SJCRH30 (cell line): ENCODE results near the gene TENT4B. TPM values are rescaled to one million over a fixed set of nuclear protein-coding genes. Genes with fewer than 3 reads are reported as not detected.

Source experiments
- DNase-seq, 2 experiments: peaks; one replicate each; pipeline ENCODE4 v3.0.0-alpha.2; 2015 to 2020
- H3K27ac ChIP-seq: fragments of 250-450 bp; sonication (Bioruptor Pico); 2 replicates; pipeline ENCODE4 v1.5.1; 2020; ENCODE audit warnings: mild to moderate bottlenecking, moderate library complexity
- H3K27me3 ChIP-seq: fragments of 250-450 bp; sonication (Bioruptor Pico); 2 replicates; pipeline ENCODE4 v1.5.1; 2020; ENCODE audit warnings: mild to moderate bottlenecking, moderate library complexity
- H3K36me3 ChIP-seq: fragments of 250-450 bp; sonication (Bioruptor Pico); 2 replicates; pipeline ENCODE4 v1.5.1; 2020; ENCODE audit warnings: mild to moderate bottlenecking, moderate library complexity
- H3K4me1 ChIP-seq: fragments of 250-450 bp; sonication (Bioruptor Pico); 2 replicates; pipeline ENCODE4 v1.5.1; 2020; ENCODE audit warnings: mild to moderate bottlenecking, moderate library complexity
- H3K4me3 ChIP-seq: fragments of 250-450 bp; sonication (Bioruptor Pico); 2 replicates; pipeline ENCODE4 v1.5.1; 2020; ENCODE audit warnings: mild to moderate bottlenecking, moderate library complexity
- H3K9me3 ChIP-seq: fragments of 250-450 bp; sonication (Bioruptor Pico); replicated peaks from 2 replicates; pipeline ENCODE4 v1.5.1; 2020; ENCODE audit warnings: mild to moderate bottlenecking, moderate library complexity
- total RNA-seq: library from RNA; depleted of rRNA; stranded (reverse); fragments of >200 nt; shearing (Covaris generic); gene quantifications from 2 replicates; pipeline ENCODE4 v1.2.3, GENCODE V29; 2014

TENT4B gene
- total RNA-seq, 1 experiment from 2014 or later, result 12.4 TPM

GRCh38 chr16:50146479-50147435, 6.3 kb upstream of the TENT4B start:
- Histone ChIP-seq H3K9me3 (no peaks in the 10 kb centered on the region), H3K4me1 (peaks cover 8% of the 10 kb centered on the region), H3K27me3 (no peaks in the 10 kb centered on the region), H3K27ac (no peak overlapping the region), H3K4me3 (no peak overlapping the region), H3K36me3 (no peaks in the 10 kb centered on the region)
- no peak for DNase-seq

GRCh38 chr16:50151322-50151721, 1.8 kb upstream of the TENT4B start:
- H3K4me1 ChIP-seq, result peaks cover 22% of the 10 kb centered on the region
- DNase-seq, result no peak
- H3K4me3 ChIP-seq, result no peak overlapping the region
- H3K27me3 ChIP-seq, result no peaks in the 10 kb centered on the region
- H3K36me3 ChIP-seq, result no peaks in the 10 kb centered on the region
- no peaks in the 10 kb centered on the region for H3K9me3 ChIP-seq
- H3K27ac ChIP-seq, result no peak overlapping the region

GRCh38 chr16:50151756-50152155, 1.4 kb upstream of the TENT4B start:
- H3K4me1 ChIP-seq, result peaks cover 21% of the 10 kb centered on the region
- no peaks in the 10 kb centered on the region for H3K9me3 ChIP-seq
- H3K36me3 ChIP-seq, result no peaks in the 10 kb centered on the region
- DNase-seq, result no peak
- H3K27ac ChIP-seq, result no peak overlapping the region
- H3K27me3 ChIP-seq, result no peaks in the 10 kb centered on the region
- peak overlapping the region; percentile 98 for H3K4me3 ChIP-seq

GRCh38 chr16:50152351-50152806, 727 bp upstream of the TENT4B start:
- Histone ChIP-seq H3K27me3 (no peaks in the 10 kb centered on the region), H3K4me3 (peak overlapping the region; percentile 98), H3K9me3 (no peaks in the 10 kb centered on the region), H3K36me3 (no peaks in the 10 kb centered on the region), H3K27ac (peak overlapping the region; percentile 91), H3K4me1 (peaks cover 15% of the 10 kb centered on the region)
- DNase-seq, result no peak

GRCh38 chr16:50153596-50154419, 702 bp downstream of the TENT4B start:
- peaks cover 23% of the 10 kb centered on the region for H3K4me1 ChIP-seq
- no peaks in the 10 kb centered on the region for H3K36me3 ChIP-seq
- DNase-seq, result peak; percentile 20 to 41
- no peak overlapping the region for H3K27ac ChIP-seq
- H3K27me3 ChIP-seq, result no peaks in the 10 kb centered on the region
- H3K9me3 ChIP-seq, result no peaks in the 10 kb centered on the region
- H3K4me3 ChIP-seq, result peak overlapping the region; percentile 98

GRCh38 chr16:50154420-50154950, 1.4 kb downstream of the TENT4B start:
- Histone ChIP-seq H3K27me3 (no peaks in the 10 kb centered on the region), H3K9me3 (no peaks in the 10 kb centered on the region), H3K4me1 (peaks cover 23% of the 10 kb centered on the region), H3K36me3 (no peaks in the 10 kb centered on the region), H3K4me3 (peak overlapping the region; percentile 98), H3K27ac (no peak overlapping the region)
- DNase-seq, result no peak

GRCh38 chr16:50155925-50156324, 2.8 kb downstream of the TENT4B start:
- DNase-seq, result no peak
- no peak overlapping the region for H3K4me3 ChIP-seq
- H3K27me3 ChIP-seq, result no peaks in the 10 kb centered on the region
- H3K36me3 ChIP-seq, result no peaks in the 10 kb centered on the region
- H3K4me1 ChIP-seq, result peaks cover 23% of the 10 kb centered on the region
- H3K9me3 ChIP-seq, result no peaks in the 10 kb centered on the region
- no peak overlapping the region for H3K27ac ChIP-seq

GRCh38 chr16:50156590-50156989, 3.5 kb downstream of the TENT4B start:
- Histone ChIP-seq H3K36me3 (no peaks in the 10 kb centered on the region), H3K9me3 (no peaks in the 10 kb centered on the region), H3K4me3 (no peak overlapping the region), H3K27ac (no peak overlapping the region), H3K27me3 (no peaks in the 10 kb centered on the region), H3K4me1 (peaks cover 23% of the 10 kb centered on the region)
- no peak for DNase-seq

- Histone ChIP-seq H3K27me3 (no peaks in the 10 kb centered on the region), H3K9me3 (no peaks in the 10 kb centered on the region; the same call in 1 of the 2 replicates), H3K4me3 (no peak overlapping the region), H3K27ac (no peak overlapping the region), H3K36me3 (no peaks in the 10 kb centered on the region), H3K4me1 (peaks cover 14% of the 10 kb centered on the region)
- DNase-seq, result no peak
These were observed 7.5 kb downstream of the TENT4B start for GRCh38 chr16:50160495-50161164.

GRCh38 chr16:50161950-50162349, 8.8 kb downstream of the TENT4B start:
- Histone ChIP-seq H3K27me3 (no peaks in the 10 kb centered on the region), H3K4me1 (peaks cover 9% of the 10 kb centered on the region), H3K36me3 (no peaks in the 10 kb centered on the region), H3K9me3 (no peaks in the 10 kb centered on the region; the same call in 1 of the 2 replicates), H3K27ac (no peak overlapping the region), H3K4me3 (no peak overlapping the region)
- no peak for DNase-seq

GRCh38 chr16:50165473-50165872, 12.4 kb downstream of the TENT4B start:
- Histone ChIP-seq H3K27me3 (no peaks in the 10 kb centered on the region), H3K36me3 (no peaks in the 10 kb centered on the region), H3K4me1 (0 out of 2 replicates have a peak, but pooled peaks cover 3% of the 10 kb centered on the region), H3K9me3 (no peaks in the 10 kb centered on the region; the same call in 1 of the 2 replicates), H3K4me3 (no peak overlapping the region), H3K27ac (no peak overlapping the region)
- no peak for DNase-seq

GRCh38 chr16:50166511-50167500, 13.7 kb downstream of the TENT4B start:
- no peak overlapping the region for H3K27ac ChIP-seq
- no peak overlapping the region for H3K4me3 ChIP-seq
- H3K4me1 ChIP-seq, result 0 out of 2 replicates have a peak, but pooled peaks cover 3% of the 10 kb centered on the region
- no peaks in the 10 kb centered on the region for H3K27me3 ChIP-seq
- no peaks in the 10 kb centered on the region; the same call in 1 of the 2 replicates for H3K9me3 ChIP-seq
- DNase-seq, result no peak
- H3K36me3 ChIP-seq, result no peaks in the 10 kb centered on the region

- Histone ChIP-seq H3K9me3 (no peaks in the 10 kb centered on the region; the same call in 1 of the 2 replicates), H3K27ac (no peak overlapping the region), H3K4me3 (no peak overlapping the region), H3K36me3 (no peaks in the 10 kb centered on the region), H3K27me3 (no peaks in the 10 kb centered on the region), H3K4me1 (0 out of 2 replicates have a peak, but pooled peaks cover 3% of the 10 kb centered on the region)
- DNase-seq, result no peak
These were observed 14.4 kb downstream of the TENT4B start for GRCh38 chr16:50167556-50167955.
